NCI-H446 treated with DMSO at 0.1 percent for 48 hours (cell line): Measurements from ENCODE around the gene TCP11.

Experiments used
- DNase-seq: peaks from one replicate; lab custom pipeline; 2025; lab: John Stamatoyannopoulos, UW

TCP11 gene

GRCh38 chr6:35141007-35141655 lies at the start of gene TCP11:
TSS of gene TCP11 (minus strand) at chr6:35141339. CDS start at chr6:35140870, 469 bp downstream.
- DNase-seq: no peak

- no peak for DNase-seq
Observed at GRCh38 chr6:35190306-35190705, 49.2 kb upstream of the TCP11 start.

- no peak for DNase-seq
Observed at GRCh38 chr6:35188886-35189285, 47.7 kb upstream of the TCP11 start.

GRCh38 chr6:35186571-35186970 lies 45.4 kb upstream of the TCP11 start:
- DNase-seq: no peak

- no peak for DNase-seq
Observed at GRCh38 chr6:35185971-35186370, 44.8 kb upstream of the TCP11 start.

- no peak for DNase-seq
Observed at GRCh38 chr6:35185302-35185681, 44.2 kb upstream of the TCP11 start.

DNA sequence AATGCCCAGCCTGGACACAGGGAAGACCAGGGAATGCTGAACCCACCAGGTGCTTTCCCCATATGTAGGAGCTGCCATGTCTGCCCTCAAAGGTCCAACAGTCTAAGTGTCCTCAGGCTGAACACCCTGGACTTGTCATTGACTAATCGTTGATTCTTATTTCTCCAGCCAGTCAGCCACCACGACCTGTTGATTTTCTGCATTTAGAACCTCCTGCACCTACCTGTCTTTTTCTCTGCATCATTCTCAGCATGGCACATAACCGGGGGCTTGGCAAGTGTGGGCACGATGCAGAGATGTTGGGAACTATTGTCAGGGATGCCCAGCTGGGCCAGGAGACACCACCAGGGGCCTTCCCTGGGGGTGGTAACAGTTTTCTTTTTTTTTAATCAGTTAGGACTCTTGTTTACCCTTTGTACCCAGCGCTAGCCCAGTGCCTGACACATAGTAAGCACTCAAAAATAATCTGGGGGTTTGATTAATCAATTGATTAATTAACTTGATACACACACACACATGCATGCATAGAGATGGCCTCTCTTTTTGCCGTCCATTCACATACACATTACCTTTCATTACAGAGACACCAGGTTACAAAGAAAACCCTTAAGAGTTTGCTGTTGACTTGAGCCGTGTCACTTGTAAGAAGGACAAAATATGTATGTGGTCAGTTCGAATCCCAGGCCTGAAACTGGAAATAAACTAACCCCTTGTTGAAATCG lies 43.6 kb upstream of the TCP11 start:
- DNase-seq: no peak

- DNase-seq: no peak
Observed at GRCh38 chr6:35183935-35184334, 42.8 kb upstream of the TCP11 start.

DNA sequence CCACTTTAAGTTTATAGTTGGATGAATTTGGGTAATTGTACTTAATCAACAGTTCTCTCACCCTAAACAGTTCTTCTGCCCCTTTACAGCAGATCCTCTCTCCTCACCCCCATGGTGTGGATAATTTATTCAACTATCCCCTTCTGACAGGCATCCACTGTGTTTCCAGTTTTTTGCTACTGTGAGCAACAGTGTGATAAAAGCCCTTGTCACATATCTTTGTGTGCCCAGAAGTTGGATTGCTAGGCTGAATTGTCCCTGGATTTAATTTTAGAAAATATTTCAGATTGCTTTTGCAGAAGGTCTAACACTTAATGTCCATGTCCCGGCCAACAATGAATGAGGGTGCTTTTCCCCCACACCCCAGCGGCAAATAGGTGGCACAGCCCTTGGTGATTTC lies 42.1 kb upstream of the TCP11 start:
- DNase-seq: no peak

DNA sequence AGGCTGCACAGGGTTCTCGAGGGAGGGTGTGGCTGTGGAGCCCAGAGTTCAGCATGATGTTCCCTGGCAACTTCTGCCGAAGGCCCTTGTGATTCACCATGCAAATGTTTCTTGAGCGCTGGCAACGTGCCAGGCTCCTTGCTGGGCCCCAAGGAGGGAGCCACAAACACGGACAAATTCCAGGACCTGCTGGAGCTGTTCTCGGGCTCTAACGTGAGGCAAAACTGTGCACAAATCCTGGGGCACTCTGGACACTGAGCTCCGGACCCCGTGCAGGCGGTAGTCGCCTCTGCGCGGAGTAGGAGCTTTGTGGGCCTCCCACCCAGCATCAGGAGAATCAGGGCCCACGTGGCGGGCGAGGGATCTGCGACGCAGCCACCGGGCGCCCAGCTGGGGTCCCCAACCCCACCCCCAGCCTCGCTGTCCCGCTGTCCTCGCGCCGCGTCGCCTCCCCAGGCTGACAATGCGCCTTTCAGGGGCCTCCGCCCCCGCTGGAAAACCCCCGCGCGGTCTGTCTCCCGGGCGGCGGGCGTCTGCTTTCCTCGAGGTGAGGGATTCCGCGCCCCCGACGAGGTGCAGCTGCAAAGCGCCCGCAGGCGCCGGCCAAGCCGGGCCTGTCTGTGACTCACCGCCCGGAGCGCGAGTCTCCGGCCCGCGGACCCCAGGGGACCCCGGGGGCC lies 40.9 kb upstream of the TCP11 start:
- no peak for DNase-seq

- no peak for DNase-seq
Observed at GRCh38 chr6:35181308-35181932, 40.3 kb upstream of the TCP11 start.

- no peak for DNase-seq
Observed at GRCh38 chr6:35179901-35180535, 38.9 kb upstream of the TCP11 start.

DNA sequence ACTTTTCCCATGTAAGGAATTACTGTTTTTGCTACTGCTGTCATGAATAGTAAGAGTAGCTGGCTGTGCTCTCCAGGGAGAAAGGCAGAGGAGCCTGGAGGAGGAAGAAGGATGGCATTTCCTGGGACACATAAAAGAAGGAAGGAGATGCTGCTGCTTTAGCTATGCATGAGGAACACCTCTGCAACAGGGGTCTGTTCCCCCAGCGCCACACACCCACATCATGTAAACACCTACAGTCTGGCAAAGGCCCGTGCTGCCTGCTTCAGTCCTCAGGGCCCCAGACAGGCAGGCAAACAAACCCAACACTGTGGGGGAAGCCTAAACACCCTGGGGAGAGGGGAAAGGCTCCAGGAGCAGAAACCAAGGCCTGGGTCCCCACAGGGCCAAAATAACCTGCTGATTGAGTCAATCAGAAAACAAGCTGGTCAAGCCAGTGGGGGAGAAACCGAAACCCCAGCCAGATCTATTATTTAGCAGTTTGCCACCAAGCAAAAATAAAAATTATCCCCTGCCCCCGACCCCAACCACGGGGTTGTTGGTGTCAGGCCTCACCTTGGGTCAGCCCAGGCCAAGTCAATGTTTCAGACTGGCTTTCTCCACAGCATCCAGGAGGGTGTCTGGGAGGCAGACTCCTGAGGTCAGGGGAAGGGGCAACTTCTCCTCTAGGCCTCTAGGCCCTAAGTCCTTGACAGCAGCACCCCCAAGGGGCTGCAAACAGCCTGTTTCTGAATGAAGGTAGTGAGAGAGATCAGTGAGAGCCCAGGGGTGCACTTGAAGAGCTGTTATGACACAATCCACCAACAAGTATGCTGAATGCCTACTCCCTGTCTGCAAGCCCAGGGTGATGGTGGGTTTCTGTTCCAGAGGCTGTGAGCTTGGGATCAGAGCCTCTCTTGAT lies 38.0 kb upstream of the TCP11 start:
- no peak for DNase-seq

- no peak for DNase-seq
Observed at GRCh38 chr6:35178012-35178411, 36.9 kb upstream of the TCP11 start.

- no peak for DNase-seq
Observed at GRCh38 chr6:35177596-35177995, 36.5 kb upstream of the TCP11 start.

DNA sequence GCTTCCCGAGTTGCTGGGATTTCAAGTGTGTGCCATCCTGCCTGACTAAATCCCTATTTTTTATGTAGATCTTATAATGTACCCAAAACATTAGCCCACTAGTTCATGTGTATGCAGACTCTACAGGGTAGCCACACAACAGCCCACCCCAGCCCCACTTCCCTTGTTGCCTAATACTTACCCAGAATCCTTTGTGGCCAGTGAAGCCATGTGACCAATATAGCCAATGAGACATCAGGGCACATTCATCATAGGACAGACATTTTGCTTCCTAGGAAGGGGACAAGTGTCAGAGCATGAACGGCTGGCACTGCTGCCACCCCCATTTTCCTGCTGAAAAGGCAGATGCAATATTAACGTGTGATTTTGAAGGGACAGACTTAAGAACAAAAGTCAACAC lies 36.0 kb upstream of the TCP11 start:
- no peak for DNase-seq

- DNase-seq: no peak
Observed at GRCh38 chr6:35176301-35177024, 35.3 kb upstream of the TCP11 start.

GRCh38 chr6:35174501-35174900 lies 33.4 kb upstream of the TCP11 start:
- DNase-seq: no peak

DNA sequence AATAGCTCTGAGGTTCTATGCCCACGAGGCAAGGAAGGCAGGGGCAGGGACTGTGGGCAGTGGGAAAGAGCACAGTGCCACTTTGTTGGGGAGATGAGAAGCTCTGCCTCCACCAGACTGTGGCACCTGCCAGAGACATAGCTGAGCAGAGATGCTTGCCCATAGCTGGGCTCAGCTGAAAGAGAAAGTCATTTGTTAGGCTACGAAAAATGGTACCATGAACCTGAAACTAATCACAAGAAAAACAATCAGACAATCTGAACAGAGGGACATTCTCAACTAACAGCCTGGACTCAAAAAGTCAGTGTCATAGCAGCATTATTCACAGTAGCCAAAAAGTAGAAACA lies 32.9 kb upstream of the TCP11 start:
- DNase-seq: no peak

DNA sequence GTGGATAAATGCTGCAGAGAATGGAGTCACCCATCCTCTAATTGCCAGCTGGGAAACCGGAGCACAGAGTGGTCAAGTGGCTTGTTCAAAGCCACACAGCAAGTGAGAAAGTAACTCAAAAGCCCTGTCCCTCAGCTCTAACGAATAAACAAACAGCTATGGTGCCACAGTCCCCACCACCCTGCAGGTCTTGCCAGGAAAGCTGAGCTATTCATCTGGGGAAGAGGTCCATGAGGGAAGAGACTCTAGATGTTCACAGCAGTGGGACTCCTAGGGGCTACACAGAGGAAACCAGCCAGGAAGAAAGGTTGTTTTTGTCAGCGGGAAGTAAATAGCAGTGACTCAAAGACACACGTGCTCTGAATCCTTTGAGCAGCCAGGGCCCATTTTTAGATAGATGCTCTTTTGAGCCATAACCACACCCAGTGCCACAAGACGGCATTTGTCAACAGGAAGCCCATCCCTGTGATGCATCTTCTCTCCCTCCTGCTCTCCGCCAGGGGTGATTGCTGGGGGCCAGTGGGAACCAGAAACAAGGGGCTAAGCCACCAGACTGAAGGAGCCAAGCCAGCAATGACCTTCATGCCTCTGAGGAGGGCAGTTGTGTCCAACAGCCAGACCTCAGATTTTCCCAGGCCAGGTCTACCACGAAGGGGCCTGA lies 32.4 kb upstream of the TCP11 start:
- no peak for DNase-seq
